GM04504 (cell line): ENCODE data around the gene MAST4.
A peak's percentile ranks its signal among the peaks of the same experiment; 100 is the strongest.

Experiments used
- DNase-seq: peaks from one replicate; pipeline ENCODE4 v3.0.0-alpha.2; 2012; ENCODE audit warnings: low read depth

The MAST4 gene

GRCh38 chr5:66848749-66849641 is 252.8 kb downstream of the MAST4 start:
- DNase-seq, result no peak

GRCh38 chr5:66849803-66850202 is 253.6 kb downstream of the MAST4 start:
- DNase-seq, result no peak

GRCh38 chr5:66850354-66851075 is 254.3 kb downstream of the MAST4 start:
- no peak for DNase-seq

- DNase-seq, result no peak
Measured at GRCh38 chr5:66851306-66851705, 255.1 kb downstream of the MAST4 start.

- DNase-seq, result no peak
Measured at GRCh38 chr5:66854416-66854815, 258.2 kb downstream of the MAST4 start.

- DNase-seq, result no peak
Measured at GRCh38 chr5:66856041-66856805, 260.0 kb downstream of the MAST4 start.

- no peak for DNase-seq
Measured at GRCh38 chr5:66859526-66859925, 263.3 kb downstream of the MAST4 start.

GRCh38 chr5:66860199-66860975 is 264.2 kb downstream of the MAST4 start:
- no peak for DNase-seq

- no peak for DNase-seq
Measured at GRCh38 chr5:66861402-66861801, 265.2 kb downstream of the MAST4 start.

- DNase-seq, result no peak
Measured at GRCh38 chr5:66862020-66862419, 265.8 kb downstream of the MAST4 start.

GRCh38 chr5:66863243-66864170 is 267.3 kb downstream of the MAST4 start:
- DNase-seq, result no peak

- DNase-seq, result peak; percentile 22
Measured at GRCh38 chr5:66864240-66864884, 268.2 kb downstream of the MAST4 start.

- no peak for DNase-seq
Measured at GRCh38 chr5:66867618-66868322, 271.6 kb downstream of the MAST4 start.

GRCh38 chr5:66869347-66869746 is 273.2 kb downstream of the MAST4 start:
- no peak for DNase-seq

- no peak for DNase-seq
Measured at GRCh38 chr5:66870708-66871107, 274.5 kb downstream of the MAST4 start.

- DNase-seq, result no peak
Measured at GRCh38 chr5:66871651-66872050, 275.5 kb downstream of the MAST4 start.

GRCh38 chr5:66872736-66873331 is 276.6 kb downstream of the MAST4 start:
- no peak for DNase-seq

- no peak for DNase-seq
Measured at GRCh38 chr5:66874004-66874403, 277.8 kb downstream of the MAST4 start.

- no peak for DNase-seq
Measured at GRCh38 chr5:66875315-66875714, 279.1 kb downstream of the MAST4 start.
